HG03103 (cell line): ENCODE measurements around the gene LMTK2.

Experiments used
- ATAC-seq: cut with Tn5 transposase; IDR thresholded peaks from one replicate; pipeline ENCODE4 v1.9.1; 2021; ENCODE audit warnings: low read depth; ENCODE audit not compliant: unreplicated experiment

LMTK2 gene

DNA sequence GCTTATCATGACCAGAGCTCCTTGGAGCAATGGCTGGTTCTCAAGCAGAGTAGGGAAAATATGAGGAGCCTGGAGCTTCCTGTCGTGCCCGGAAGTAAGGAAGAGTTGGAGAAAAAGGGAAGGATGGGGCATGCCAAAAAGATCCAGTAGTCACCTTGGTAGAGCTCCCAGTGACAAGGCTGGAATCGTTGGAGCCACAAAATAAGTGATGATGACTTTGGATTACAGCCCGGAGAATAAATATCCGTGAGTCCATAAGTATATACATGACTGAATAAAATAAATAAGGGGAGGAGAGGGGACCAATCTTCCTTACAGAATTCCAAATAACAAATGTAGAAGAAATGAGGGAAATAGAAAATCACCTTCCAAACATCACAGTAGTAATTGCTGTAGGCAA lies 29.3 kb downstream of the LMTK2 start:
- ATAC-seq = no peak

DNA sequence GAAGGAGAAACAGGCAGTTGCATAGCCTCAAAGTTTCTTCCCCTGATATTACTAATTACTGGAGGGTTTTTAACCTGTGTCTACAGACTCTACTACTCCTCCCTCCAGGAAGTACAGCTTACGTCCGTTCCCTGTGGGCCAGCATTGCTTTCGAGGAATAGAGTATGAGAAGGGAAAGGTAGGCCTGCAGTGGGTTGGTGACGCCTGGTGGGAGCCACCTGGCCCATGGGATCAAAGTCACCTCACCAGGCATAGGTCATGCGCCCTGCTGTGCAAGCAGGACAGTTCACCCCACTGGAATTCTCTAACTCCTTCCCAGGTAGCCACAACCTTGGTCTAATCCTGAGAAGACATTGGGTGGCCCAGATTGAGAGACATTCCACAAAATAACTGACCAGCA lies 29.8 kb downstream of the LMTK2 start:
- no peak for ATAC-seq

- ATAC-seq = no peak
Observed at GRCh38 chr7:98137134-98137825, 30.6 kb downstream of the LMTK2 start.

DNA sequence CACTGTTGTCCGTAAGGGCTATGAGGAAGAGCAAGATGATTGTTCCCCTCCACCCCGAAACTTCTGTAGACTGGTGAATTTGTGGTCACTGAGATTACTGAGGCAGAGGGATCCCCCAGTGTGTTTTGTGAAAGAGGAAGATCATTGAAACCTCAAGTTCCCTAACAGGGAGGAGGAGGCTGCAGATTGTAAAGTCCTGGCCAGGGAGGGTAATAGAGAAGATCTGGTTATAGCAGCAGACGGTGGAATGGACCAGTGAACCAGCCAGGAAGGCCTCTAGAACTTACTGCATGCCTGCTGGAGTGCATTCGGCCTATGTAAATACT lies 31.1 kb downstream of the LMTK2 start:
- ATAC-seq = peak; percentile 78

- no peak for ATAC-seq
Observed at GRCh38 chr7:98138672-98139071, 32.0 kb downstream of the LMTK2 start.

GRCh38 chr7:98142658-98143057 lies 36.0 kb downstream of the LMTK2 start:
- no peak for ATAC-seq

GRCh38 chr7:98148607-98149006 lies 41.9 kb downstream of the LMTK2 start:
- no peak for ATAC-seq

- no peak for ATAC-seq
Observed at GRCh38 chr7:98149116-98149692, 42.5 kb downstream of the LMTK2 start.

DNA sequence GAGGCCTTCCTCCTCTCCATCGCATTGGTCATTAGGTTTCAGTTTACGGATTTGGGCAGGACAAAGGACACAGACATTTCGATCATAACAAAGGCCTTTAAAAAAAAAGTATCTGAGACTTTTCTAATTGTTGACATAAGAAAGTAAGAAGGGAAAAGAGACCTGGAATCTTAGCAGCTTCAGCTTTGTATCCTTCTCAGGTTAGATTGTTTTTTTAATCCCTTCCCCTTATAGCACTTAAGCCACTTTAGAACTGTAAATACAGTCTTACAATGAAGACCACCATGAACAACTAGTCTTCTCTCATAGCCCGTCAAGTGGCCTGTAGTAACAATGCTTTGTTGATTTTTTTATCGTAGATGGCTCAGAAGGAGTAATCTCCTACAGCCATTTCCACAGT lies 45.2 kb downstream of the LMTK2 start:
- ATAC-seq = no peak

- ATAC-seq = no peak
Observed at GRCh38 chr7:98156700-98157099, 50.0 kb downstream of the LMTK2 start.

DNA sequence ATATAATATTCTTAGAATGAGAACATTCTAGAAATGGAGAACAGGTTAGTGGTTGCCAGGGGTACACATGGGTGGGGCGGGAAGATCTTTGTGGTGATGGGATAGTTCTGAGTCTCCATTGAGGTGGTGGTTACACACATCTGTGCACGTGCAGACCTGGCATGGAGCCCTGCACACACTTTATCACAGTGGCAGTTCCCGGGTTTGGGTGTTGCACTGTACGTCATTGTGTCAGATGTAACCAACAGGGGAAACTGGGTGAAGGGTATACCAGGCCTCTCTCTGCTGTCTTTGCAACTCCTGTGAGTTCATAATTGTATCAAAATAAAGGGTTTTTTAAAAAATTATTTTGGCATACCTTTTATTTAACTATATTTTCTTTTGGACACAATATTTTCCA lies 51.1 kb downstream of the LMTK2 start:
- ATAC-seq = no peak

DNA sequence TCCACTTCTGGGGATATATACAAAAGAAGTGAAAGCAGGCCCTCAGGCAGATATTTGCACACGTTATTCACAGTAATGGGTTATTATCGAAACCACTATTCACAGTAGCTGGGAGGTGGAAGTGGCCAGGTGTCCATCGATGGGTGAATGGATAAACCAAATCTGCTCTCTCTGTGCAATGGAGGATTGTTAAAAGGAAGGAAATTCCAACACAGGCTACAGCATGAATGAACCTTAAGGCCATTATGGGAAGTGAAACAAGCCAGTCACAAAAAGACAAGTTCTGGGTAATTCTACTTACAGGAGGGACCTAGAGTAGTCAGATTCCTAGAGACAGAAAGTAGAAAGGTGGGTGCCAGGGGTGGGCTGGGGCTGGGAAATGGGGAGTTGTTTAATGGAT lies 56.1 kb downstream of the LMTK2 start:
- no peak for ATAC-seq

DNA sequence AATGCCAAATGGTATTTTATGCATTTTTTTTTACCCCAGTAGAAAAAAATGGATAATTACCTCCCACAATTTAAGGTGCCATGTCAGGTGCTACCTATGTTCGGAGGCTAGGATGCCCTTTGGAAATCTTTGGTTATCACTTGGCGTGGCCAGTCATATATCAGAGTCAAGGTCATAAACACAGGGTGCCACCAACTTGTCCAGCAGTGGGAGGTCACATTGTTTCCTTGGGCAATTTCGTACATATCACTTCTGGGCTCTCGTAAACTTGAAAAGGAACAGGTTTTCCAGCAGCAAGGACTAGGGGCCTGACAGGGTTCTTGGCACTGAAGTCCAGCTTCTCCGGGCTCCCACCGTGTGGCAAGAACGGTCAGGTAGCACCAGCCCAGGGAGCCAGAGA lies 56.6 kb downstream of the LMTK2 start:
- ATAC-seq = no peak

DNA sequence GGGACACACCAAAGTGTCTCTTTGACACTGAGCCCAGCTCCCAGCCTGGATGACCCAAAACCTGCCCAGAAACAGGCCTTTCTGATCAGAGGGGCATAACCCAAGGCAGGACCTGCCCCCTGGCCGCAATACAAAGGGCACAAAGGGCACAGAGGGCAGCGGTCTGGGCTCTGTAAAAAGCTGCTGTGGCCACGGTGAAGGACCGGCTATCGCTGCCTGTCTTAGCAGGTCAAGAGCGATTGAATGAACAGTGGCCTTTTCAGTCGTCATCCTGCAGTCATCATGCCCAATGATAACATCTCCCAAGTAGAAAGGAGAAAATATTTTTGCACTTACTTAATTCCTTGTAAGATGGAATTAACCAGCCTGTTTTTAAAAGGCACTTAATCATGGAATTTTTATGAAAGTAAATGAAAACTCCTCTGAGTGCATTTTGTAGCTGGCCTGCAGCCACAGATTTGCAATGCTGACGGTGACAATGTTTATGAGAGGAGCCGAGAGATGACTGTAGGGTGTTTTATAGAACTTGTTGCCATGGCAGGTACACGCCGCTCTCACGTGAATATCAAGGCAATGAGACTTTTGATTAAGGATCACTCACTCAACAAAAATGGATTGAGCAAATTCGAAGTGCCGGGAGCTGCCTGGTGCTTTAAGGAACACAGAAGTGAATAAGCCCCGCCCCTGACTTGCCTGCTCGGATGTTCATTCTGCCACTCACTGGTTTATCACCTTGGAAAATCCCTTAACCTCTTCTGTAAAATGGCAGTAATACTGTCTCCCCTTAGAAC lies 57.2 kb downstream of the LMTK2 start:
- no peak for ATAC-seq

- no peak for ATAC-seq
Observed at GRCh38 chr7:98165827-98166667, 59.4 kb downstream of the LMTK2 start.

GRCh38 chr7:98166668-98166970 lies 60.0 kb downstream of the LMTK2 start:
- no peak for ATAC-seq

GRCh38 chr7:98167653-98168052 lies 61.0 kb downstream of the LMTK2 start:
- ATAC-seq = no peak

DNA sequence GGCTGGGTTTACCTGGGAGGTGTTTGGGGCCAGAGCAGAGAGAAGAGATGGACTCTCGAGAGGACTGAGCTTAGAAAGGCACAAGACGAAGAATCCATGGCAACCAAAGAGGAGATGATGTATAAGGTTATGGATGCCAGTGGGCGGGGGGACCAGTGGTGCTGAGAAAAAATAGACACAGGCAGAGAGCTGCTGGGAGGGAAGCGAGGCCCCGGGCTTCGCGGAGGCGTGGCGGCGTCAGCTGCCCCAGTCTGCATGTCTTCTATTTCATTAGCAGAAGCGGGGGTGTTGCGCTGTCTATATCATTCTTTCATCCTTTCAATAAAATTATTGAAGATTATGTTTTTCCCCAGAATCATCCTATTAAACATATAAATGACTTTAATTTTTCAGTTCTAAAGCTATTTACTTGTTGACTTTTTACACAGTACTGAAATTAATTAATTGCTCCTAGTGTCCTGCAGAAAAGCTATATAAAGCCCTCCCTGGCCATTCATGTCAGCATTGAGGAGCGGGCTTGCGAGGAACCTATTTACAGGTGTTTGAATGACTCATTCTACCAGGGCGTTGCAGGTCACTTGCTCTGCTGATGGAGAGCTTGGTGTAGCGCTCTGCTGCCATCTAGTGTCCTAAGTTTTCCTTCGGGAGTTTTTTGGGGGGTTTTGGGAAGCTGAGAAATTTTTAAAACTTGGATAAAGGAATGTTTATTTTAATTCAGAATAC lies 61.7 kb downstream of the LMTK2 start:
- no peak for ATAC-seq

GRCh38 chr7:98168904-98169621 lies 62.4 kb downstream of the LMTK2 start:
- ATAC-seq = no peak

DNA sequence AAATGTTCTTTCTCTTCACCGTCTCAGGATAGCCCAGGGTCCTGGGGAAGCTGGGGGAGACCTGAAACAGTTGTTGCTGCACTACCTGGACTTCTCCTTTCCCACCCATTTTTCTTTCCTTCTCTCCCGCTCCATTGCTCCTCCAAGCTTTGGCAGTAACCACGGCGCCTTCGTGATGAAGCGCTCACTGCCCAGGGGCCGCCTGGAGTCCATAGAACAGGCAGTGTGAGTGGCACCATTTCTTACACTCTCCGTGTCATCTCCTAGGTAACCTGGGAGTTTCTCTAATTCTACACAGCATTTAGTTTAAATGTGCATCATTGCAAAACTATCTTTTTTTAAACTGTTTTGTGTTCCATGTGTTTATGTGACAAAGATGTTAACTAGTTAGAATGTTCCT lies 64.3 kb downstream of the LMTK2 start:
- no peak for ATAC-seq
